HG02678 (cell line): ENCODE results near the gene KIF1A.
"Not testable (repeated sequence)": the region's sequence is repeated elsewhere in the genome, so short reads cannot be mapped to it uniquely, and the experiment has no call there.

Experiments
- ATAC-seq: cut with Tn5 transposase; IDR thresholded peaks from one replicate; pipeline ENCODE4 v1.9.1; 2021; ENCODE audit warnings: mild to moderate bottlenecking, moderate library complexity; ENCODE audit not compliant: unreplicated experiment

Gene KIF1A

DNA sequence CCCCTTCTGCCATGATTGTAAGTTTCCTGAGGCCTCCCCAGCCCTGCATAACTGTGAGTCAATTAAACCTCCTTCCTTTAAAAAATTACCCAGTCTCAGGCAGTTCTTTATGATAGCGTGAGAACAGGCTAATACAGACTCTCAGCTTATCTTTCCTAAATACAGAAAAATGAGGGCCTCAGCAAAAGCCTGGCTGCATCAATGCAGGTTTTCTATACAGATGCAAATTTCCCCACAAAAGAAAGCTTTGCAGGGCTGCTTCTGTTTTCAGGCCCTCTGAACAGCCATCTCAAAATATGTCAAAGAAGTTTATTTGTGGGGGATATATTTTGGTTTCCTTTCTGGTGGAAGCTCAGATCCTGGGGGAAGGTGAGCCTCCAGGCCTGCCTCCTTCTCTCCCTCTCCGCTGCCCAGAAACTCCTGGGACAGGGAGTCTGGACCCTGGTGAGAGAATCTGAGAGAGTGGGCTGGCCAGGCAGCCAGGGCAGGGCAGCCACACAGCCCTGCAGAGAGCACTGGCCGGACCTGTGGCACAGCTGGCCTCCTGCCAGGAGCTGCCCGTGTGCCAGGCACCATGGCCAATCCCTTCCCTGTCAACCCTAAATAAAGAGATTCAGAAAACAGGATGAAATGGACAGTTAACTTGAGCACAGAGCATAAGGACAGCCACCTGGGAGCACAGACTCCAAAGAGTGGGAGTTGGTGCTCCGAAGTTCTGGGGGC is 27.0 kb upstream of the KIF1A start:
- ATAC-seq, result no peak

DNA sequence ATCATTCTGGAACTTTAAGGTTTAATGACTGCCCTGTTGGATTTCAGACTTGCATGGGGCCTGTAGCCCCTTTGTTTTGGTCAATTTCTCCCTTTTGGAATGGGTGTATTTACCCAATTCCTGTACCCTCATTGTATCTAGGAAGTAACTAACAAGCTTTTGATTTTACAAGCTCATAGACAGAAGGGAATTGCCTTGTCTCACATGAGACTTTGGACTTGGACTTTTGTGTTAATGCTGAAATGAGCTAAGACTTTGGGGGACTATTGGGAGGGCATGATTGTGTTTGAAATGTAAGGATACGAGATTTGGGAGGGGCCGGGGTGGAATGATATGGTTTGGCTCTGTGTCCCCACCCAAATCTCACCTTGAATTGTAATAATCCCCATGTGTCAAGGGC is 26.3 kb upstream of the KIF1A start:
- not testable (repeated sequence) for ATAC-seq

DNA sequence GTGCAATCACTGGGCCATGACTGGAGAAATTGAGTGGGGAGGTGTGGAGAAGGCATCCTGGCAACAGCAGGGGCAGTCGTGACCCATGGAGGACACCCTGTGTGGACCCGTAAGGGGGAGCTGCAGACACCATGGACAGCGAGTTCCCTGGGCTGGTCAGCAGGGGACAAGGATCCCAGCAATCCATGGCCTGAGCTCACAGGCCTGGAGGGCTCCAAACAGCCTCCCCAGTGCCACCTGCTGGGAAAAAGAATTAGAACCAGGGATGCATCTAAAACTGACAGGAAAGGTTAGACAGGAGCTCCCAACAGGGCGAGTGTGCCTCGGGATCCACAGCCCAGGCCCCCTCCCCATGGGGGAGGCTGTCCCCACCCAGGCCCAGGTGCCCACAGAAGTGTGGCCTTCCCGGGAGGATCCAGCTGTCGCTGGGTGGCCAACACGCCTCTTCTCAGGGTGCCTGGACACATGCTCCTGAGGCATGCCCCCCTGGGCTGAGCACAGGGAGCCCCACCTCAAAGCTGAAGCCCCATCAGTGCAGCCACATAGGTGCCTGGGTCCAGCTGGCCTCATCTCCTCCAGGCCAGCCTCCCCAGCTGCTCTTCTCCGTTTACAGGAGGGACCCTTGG is 20.5 kb upstream of the KIF1A start:
- ATAC-seq, result no peak

DNA sequence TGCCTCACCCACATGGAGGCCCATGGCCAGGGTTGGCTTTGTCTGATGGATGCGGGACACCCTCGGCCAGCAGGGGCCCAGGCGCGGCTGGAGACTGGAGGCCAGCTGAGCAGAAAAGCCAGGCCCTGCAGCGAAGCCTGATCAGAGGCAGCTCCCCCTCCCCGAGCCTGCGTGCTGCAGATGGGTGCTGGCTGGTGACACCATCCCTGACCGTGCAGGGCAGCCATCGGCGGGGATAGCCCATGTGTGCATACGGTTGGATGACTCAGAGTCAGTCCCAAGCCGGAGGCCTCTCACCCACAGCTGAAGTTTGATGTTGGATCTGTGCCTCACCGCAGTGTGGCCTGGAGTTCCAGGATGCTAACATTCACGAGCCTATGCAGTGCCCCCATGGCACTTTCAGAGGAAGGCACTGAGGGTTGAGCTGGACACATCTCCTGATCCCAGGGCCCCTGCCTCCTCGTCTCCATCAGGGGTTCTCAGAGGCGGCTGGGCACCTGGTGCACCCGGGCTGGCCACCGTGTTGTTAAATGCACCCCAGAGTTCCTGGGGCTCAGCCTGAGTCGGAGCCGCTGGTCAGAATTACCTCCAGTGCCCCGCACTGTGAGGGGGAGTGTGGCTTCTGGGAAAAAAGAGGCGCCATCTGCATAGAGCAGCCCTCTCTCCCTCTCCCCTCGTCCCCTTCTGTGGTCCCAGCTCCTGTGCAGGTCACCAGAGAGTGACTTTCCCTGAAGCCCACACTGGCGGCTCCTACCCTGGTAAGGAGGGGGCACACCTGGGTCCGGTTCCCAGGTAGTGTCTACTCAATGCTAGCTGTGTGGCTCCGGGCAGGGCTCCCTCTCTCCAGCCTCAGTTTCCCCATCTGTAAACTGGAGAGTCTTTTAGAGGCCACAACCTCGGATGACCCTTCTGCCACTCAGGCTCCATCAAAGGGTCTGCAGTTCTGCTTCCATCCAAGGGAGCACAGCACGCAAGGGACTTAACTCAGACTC is 19.4 kb upstream of the KIF1A start:
- no peak for ATAC-seq

DNA sequence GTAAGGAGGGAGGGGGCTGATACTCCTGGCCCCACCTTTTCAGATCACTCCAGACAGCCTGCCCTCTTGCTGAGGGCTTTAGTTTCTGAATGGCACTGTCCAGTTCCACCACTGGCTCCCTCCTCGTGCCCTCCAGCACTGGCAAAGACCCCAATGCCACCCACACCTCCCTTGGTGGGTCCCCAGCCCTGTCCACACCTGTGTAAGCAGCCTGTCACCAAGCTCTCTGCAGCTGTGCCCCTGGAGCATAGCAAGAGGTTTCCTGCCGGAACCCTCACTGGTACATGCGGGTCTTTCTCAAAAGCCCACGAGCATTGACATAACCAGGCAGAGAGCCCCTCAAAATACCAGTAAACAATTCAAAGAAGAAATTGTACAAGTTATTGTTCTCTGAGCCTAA is 17.6 kb upstream of the KIF1A start:
- ATAC-seq, result no peak

DNA sequence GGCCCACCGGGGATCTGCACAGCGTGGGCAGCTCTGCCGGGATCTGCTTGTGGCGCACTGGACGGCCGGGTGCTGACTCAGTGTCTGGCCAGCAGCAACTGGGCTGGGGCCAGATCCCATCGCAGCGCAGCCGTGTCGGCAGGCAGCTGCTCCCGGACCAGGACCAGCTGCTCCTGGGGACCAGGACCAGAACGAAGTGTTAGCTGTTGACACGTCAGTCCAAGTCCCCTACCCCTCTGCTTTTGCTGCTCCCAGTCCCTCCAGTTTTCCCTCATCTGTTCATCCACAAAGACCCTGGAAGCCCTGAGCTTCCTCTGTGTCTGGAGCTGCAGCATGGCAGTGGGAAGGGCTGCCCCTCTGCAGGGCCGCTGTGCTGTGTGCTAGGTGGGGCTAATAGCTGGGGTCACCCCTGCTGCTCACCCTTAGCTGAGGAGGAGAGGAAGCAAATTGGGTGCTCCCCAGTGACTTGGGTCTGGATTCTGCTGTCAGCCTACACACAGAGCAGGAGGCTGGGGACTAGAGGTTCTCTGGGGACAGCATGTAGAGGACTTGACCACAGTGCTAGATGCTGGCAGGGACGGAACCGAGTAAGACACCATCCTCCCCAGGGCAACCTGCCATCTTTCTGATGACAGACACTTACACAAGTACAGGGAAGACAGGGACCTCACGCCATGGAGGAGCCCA is 16.9 kb upstream of the KIF1A start:
- no peak for ATAC-seq

DNA sequence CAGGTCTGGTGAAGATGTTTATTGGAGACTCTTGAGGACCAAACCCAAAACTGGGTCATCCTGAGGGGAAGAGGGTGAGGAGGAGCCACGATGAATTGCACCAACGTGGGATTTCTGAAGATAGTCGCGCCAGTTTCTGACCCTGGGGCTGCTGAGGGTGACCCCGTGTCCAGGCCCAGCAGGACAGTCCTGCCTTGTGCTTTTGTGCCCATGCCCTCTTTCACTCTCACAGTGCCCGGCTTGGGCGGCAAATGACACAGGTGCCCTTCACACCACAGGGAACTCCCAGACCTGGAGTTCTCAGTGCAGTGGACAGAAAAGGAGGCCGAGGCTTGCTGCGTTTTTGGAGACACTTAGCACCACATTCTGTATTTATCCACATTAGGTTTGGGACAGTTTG is 15.5 kb upstream of the KIF1A start:
- no peak for ATAC-seq

DNA sequence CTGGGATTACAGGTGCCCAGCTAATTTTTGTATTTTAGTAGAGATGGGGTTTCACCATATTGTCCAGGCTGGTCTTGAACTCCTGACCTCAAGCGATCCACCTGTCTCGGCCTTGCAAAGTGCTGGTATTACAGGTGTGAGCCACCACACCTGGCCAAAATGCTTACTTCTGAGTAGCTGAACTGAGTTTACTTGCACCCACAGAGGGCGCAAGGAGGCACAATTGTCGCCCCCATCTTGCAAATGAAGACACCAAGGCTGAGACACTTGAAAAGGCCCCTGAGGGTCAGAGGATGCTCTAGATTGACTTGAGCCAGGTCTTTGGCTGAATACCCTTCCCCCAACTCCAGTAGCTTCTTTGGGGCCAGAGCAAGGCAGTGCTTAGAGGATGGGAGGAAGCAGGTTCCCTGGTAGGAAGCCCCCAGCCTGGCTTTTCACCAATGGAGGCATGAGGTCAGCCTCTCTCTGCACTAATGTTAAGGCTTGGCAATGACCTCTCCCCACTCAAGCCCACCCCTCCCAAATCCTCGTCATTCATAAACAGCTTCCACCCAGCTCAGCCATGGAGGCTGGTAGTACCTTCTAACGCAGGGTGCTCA is 14.5 kb upstream of the KIF1A start:
- ATAC-seq, result no peak

DNA sequence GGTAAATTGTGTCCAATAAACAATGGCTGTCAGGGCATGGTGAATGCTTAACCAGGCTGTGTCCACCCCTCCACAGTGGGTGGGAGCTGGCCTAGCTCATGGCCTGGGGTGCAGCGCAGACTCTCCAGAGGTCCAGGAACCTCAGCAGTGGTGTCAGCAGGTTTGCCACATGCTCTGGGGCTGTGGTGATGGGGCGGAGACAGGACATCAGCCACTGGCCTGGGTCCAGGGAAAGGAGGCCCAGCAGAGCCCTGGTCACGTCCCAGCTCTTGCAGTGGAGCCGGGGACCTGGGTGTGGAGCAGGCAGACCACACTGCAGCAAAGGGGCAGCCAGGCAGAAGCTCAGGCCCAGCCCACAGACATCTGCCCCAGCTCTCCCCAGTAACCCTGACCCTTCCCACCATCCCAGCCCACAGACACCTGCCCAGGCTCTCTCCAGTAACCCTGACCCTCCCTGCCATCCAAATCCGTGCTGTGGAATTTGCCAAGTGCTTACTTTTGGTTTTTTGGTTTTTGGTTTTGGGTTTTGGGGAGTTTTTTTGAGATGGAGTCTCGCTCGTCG is 13.8 kb upstream of the KIF1A start:
- ATAC-seq, result no peak

DNA sequence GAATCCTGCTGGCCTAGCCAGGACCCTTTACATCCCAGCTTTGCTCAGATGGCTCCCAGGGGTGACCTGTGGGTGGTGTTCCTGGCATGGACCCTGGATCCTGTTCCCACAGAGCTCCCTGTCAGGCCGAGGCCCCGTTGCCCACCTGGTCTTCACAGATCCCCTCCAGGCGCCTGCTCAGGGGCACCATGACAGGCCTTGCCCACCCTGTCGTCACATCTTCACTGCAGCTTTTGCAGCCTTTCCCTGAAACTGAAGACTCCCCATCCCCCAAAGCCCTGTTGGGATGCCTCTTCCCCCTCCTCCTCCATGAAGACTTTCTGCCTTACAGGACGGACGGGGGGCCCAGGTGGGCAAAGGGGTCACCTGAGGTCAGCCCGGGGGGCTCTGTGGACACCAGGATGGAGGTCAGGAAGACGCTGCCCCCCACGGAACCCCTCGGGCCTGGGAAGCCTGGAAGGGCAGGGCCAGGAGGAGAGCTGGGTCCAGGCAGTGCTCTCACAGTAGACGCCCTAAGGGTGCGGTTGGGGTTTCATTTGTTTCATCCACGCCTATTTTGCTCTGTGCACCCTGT is 13.0 kb upstream of the KIF1A start:
- no peak for ATAC-seq

DNA sequence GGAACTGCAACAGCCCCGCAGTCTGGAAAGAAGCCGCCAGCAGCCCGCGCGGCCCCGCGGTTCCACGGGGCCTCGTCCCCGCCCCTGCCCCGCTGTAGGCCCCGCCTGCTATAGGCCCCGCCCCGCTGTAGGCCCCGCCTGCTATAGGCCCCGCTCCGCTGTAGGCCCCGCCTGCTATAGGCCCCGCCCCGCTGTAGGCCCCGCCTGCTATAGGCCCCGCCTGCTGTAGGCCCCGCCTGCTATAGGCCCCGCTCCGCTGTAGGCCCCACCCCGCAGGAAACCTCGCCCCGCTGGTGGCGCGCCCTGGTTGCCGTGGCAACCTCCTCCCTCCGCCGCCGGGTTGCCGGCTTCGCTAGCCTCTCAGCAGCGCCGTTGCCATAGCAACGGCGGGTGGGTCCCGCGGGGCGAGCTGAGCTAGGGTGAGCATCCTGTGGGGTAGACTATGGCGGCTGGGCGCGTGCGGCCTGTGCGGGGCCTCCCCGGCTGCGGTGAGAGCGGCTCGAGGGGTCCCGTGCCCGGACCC is 12.2 kb upstream of the KIF1A start:
- ATAC-seq, result no peak

DNA sequence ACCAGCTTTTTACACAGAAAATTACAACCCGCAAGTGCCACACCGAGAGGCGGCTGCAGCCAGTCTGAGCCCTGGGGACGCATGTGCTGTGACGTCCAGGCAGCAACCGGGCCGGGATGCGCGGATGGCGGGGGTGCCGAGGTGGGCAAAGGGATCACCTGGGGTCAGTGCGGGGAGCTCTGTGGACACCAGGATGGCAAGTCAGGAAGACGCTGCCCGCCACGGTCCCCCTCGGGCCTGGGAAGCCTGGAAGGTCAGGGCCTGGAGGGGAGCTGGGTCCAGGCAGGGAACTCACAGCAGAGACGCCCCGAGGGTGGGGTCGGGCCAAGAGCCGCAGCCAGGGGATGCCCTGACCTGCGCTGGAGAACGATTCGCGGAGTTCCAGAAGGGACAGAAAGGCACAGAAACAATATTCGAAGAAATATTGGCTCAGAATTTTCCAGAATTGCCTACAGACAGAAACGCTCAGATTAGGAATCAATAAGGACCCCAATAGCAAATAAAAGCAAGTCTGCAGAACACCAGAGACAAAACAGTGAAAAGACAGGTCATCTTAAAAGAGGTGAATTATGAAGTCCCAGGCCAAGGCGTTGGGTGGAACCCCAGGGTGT is 11.7 kb upstream of the KIF1A start:
- ATAC-seq, result no peak

DNA sequence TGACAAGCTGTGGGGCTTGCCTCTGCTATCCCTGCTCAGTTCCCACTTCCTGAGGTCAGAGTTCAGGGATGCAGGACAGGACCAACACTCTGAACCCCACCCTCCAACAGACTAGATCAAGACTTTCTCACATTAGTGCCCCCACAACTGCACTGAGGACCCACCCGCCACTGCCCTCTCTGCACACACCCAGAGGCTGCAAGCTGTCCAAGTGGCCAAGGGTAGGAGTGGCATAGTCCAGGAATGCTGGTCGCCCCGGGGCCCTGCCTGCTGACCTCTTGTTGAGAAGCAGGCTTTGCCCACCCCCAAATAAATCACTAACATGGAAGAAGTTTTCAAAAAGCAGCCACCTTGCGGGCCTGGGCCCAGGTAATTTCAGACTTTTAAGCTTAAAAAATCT is 5.5 kb upstream of the KIF1A start:
- no peak for ATAC-seq

DNA sequence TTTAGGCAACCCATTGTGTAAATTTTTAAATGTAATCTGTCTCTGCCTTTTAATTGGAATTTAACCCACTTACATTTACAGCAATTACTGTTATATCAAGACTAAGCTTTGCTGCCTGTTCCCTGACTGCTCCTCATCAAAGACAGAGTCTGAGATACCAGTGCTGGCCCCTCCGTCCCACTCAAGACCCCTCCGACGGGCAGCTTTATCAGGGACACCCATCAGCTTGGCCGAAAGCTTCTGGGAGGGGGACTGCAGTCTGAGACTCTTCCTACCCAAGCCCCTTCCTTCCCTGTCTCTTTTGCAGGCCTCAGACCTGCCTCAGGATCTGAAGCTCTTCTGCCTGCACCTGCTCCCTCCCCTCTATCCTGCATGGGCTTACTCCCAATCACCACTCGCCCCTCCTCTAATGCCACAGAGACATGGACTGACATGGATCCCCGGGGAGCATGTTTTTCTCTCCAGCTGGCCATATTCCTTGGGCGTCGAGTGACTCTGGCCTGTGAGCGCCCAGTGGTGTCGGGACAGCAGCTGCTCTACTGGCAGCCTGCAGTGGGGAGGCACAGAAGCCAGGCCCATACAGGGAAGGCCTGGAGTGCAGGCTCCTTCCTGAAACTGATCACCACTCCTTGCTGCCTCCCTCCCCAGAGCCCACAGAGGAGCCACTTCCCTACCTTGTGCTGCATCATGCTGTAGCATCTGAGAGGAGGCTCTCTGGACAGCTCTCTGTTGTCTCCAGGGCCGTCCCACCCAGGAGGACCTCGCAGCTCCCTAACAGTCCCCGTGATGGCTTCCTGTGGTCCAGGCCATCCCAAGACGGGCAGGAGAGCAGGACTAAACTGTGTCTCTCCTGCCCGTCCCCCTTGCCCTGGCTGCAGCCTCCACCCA is 3.7 kb upstream of the KIF1A start:
- ATAC-seq, result no peak

DNA sequence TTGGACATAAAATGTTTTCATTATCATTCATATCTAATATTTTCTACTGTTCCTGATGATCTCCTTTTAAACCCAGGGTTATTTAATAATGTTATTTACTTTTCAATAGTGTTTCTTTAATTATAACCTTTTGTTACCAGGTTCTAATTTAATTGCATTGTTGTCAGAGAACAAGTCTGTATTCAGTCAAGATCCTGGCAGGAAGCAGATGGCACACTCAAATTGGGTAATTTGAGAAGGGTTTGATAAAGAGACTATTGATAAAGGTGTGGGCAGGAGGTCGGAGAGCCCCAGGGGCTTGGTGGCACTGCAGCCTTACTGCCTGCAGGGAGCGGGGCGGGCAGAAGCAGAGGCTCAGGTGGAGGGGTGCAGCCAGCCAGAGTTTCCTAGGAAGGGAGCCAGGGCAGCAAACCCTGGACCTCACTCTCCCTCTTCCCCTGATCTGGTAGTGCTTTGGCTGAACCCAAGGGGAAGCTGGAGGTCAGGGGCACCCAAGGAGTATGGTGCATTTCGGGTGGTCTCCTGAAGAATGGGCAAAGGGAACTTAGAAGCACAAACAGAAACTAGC is 2.3 kb upstream of the KIF1A start:
- ATAC-seq, result no peak

DNA sequence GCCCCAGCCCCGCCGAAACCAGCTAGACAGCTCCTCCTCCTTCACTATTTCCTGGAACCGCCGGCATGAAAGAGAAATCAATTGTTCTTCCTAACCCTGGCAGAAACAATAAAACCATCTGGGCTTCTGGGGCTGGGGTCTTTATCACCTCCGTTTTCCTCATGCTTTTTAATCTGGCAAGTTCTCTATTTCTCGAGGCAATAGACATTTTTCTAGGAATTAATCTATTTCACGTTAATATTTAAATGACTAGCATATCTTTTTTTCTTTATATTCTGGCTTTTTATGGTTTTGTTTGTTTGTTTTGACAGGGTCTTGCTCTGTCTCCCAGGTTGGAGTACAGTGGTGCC is 1.4 kb upstream of the KIF1A start:
- no peak for ATAC-seq

DNA sequence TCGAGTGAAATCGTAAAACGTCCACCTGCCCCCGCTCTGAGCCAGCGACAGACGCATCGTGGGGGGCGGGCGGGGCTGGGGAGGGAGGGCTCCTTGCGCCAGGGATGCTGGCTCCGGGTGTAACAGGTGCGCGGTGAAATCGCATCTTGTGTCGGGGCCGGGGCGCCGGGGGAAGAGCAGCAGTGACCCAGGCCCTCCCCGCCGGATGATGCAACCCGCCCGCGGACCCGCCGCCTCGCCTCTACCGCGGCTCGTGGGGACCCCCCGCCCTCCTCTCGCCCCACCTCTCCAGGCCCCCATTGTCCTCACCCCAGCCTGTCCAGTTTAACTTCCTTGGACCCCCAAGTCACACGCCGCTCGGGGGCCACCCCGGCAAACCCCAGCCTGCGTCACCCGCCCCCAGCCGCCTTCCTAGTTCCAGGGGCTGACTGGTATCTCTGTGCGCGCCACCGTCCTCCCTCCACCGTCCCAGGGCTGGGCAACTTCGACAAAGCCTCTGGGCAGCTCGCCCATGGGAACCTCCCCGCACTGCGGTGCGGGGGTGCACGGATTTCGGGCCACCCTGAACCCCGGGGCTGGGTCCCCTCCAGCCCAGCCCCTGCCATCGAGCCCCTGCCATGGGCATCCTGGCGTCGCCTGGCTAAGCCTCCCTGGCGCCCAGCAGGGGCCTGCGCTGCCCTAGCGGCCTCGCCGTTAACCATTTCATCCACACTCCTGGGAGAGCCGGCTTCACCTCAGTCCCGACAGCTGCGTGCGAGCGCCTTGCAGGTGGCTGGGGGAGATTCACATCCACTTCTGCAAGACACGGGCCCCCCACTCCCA is 799 bp upstream of the KIF1A start:
- no peak for ATAC-seq
